ENCODE results near the gene SHFL. TPM values are rescaled to one million over a fixed set of nuclear protein-coding genes. Genes with fewer than 3 reads are reported as not detected.

Gene SHFL
- total RNA-seq, 1 donor from 2014 or later, result 98.0 TPM

- TF ChIP-seq CTCF (IDR thresholded peaks at IDR 0.05), result no peak
- no peaks in the 10 kb centered on the region for H3K27me3 ChIP-seq
- DNase-seq (ENCODE audit: low spot score in 2 of 2), result no peak
- H3K36me3 ChIP-seq, result no peaks in the 10 kb centered on the region
- H3K4me3 ChIP-seq, result no peak overlapping the region
- no peaks in the 10 kb centered on the region for H3K9me3 ChIP-seq
- H3K4me1 ChIP-seq, result peaks cover 4 to 8% of the 10 kb centered on the region in 2 donors
- intact Hi-C loops (cut with DNase I), result loop anchor here (10.0 kb wide), 1 partner anchor 165 kb away; the partner anchor contains the start of gene OLFM2
- no peak overlapping the region for H3K27ac ChIP-seq
Observed at GRCh38 chr19:10100163-10100785, 14.2 kb downstream of the SHFL start.

- Histone ChIP-seq H3K9me3 (no peaks in the 10 kb centered on the region), H3K36me3 (peaks cover 5% of the 10 kb centered on the region in 2 donors), H3K4me3 (no peak overlapping the region), H3K27me3 (no peaks in the 10 kb centered on the region), H3K4me1 (peaks cover 3 to 7% of the 10 kb centered on the region in 2 donors), H3K27ac (no peak overlapping the region)
- intact Hi-C loops (cut with DNase I), result loop anchor here (10.0 kb wide), 1 partner anchor 168 kb away; the partner anchor contains the start of gene OLFM2
- no peak for DNase-seq (ENCODE audit: low spot score in 2 of 2)
- TF ChIP-seq CTCF (IDR thresholded peaks at IDR 0.05), result no peak
Observed at GRCh38 chr19:10102787-10103236, 16.7 kb downstream of the SHFL start.

GRCh38 chr19:10104130-10104513 is 18.0 kb downstream of the SHFL start:
- Histone ChIP-seq H3K4me3 (no peak overlapping the region), H3K27ac (no peak overlapping the region), H3K4me1 (peaks cover 3 to 7% of the 10 kb centered on the region in 2 donors), H3K36me3 (peaks cover 18% of the 10 kb centered on the region in 2 donors), H3K27me3 (no peaks in the 10 kb centered on the region), H3K9me3 (no peaks in the 10 kb centered on the region)
- TF ChIP-seq CTCF (IDR thresholded peaks at IDR 0.05), result no peak
- no peak for DNase-seq (ENCODE audit: low spot score in 2 of 2)
- intact Hi-C loops (cut with DNase I), result loop anchor here (10.0 kb wide), 1 partner anchor 169 kb away; the partner anchor contains the start of gene OLFM2

GRCh38 chr19:10104665-10105508 is 18.8 kb downstream of the SHFL start:
- peak overlapping the region in 1 of 2 donors; percentile 69 for H3K27ac ChIP-seq
- intact Hi-C loops (cut with DNase I), result loop anchor here (10.0 kb wide), 1 partner anchor 170 kb away; the partner anchor contains the start of gene OLFM2

More at GRCh38 chr19:10104665-10105508, 18.8 kb downstream of the SHFL start:
- Histone ChIP-seq H3K36me3 (peaks cover 25 to 26% of the 10 kb centered on the region in 2 donors), H3K9me3 (no peaks in the 10 kb centered on the region), H3K4me1 (peaks cover 3 to 7% of the 10 kb centered on the region in 2 donors), H3K27me3 (no peaks in the 10 kb centered on the region), H3K4me3 (no peak overlapping the region)
- no peak for TF ChIP-seq CTCF (IDR thresholded peaks at IDR 0.05)
- no peak for DNase-seq (ENCODE audit: low spot score in 2 of 2)

Measured in ascending aorta (tissue), 2 donors.